HG02571 (cell line): Measurements from ENCODE around the gene OR2H1.
A peak's percentile ranks its signal among the peaks of the same experiment; 100 is the strongest.

Source experiments
- ATAC-seq: cut with Tn5 transposase; IDR thresholded peaks from one replicate; pipeline ENCODE4 v1.9.1; 2021; ENCODE audit warnings: mild to moderate bottlenecking, moderate library complexity; ENCODE audit not compliant: unreplicated experiment

The OR2H1 gene

GRCh38 chr6:29509239-29509638, 52.3 kb downstream of the OR2H1 start:
- peak; percentile 74 for ATAC-seq

DNA sequence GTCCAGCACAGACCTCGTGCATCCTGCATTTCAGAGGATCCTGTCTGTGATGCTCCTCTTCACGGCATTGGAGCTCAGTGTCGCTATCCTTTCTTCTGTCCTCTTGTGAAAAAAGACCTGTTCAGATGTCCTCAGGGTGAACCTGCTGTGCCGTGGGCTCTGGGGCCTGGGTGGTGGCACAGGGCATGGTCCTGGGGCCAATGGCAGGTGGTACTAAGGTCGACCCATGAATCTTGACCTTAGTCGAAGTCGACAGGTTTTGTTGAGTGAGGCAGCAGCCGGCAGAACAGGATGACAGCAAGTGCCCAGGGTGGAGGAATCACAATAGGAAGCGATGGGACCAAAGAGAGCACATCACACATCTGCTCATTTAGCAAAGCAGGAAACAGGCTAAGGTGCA, 52.8 kb downstream of the OR2H1 start:
- ATAC-seq: no peak

DNA sequence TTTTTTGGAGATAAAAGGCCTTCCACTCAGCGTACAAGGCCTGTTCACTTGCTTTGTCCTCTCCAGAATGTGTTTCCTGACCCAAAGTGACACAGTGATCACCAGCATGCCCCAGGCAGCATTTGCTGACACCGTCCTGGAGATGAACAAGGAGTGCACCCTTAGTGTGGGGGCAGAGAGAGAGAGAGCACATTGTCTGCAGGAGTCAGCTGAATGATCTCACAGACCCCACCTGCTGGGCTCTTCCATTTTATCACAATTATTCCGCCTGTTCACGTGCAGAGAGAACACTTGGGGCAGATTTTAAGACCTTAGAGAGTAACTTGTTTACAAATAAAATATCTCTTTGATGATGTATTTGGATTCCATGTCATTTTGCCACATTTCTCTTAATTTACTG, 53.2 kb downstream of the OR2H1 start:
- no peak for ATAC-seq

- no peak for ATAC-seq
These were observed 53.9 kb downstream of the OR2H1 start for GRCh38 chr6:29510746-29511300.
